Upper lobe of right lung (tissue), 1 donor: Measurements from ENCODE around the gene IQGAP2. TPM values are rescaled to one million over a fixed set of nuclear protein-coding genes. Genes with fewer than 3 reads are reported as not detected.

Experiments
- ATAC-seq: fragments of 200-7000 bp; cut with Tn5 transposase; one replicate; pipeline ENCODE4 v1.9.1; 2020; ENCODE audit warnings: mild to moderate bottlenecking, moderate library complexity
- DNase-seq: peaks from one replicate; pipeline ENCODE4 v3.0.0-alpha.2; 2020
- H3K27ac ChIP-seq: fragments of 200-600 bp; one replicate; pipeline ENCODE4 v1.8.0; 2022
- H3K27me3 ChIP-seq: fragments of 200-600 bp; one replicate; pipeline ENCODE4 v1.8.0; 2022; ENCODE audit warnings: mild to moderate bottlenecking
- H3K36me3 ChIP-seq: fragments of 200-600 bp; one replicate; pipeline ENCODE4 v1.8.0; 2022
- H3K4me1 ChIP-seq: fragments of 200-600 bp; one replicate; pipeline ENCODE4 v1.8.0; 2022
- H3K4me3 ChIP-seq: fragments of 200-600 bp; one replicate; pipeline ENCODE4 v1.8.0; 2022; ENCODE audit warnings: mild to moderate bottlenecking
- H3K9me3 ChIP-seq: fragments of 200-600 bp; one replicate; pipeline ENCODE4 v1.8.0; 2022
- CTCF ChIP-seq: fragments of 200-600 bp; IDR thresholded peaks from one replicate; pipeline ENCODE4 v1.8.0; 2022; ENCODE audit warnings: antibody characterized with exemption
- intact Hi-C: fragments of 100-400 bp; cut with DNase I; formaldehyde crosslinking; loops from one replicate; pipeline ENCODE4 v1.11.0; 2022
- total RNA-seq: library from RNA; stranded (reverse); fragmentation: NEBNext Ultra II Directional; extraction: Animal tissue kit (Norgen Biotek cat#: 25700); gene quantifications from one replicate; pipeline ENCODE4 v1.2.1, GENCODE V29; 2021
- donor health status: DM: no; HTN: yes; CAD: no; lungs with severe emphysema.

The IQGAP2 gene
- total RNA-seq, 1 donor from 2014 or later, result 31.0 TPM

DNA sequence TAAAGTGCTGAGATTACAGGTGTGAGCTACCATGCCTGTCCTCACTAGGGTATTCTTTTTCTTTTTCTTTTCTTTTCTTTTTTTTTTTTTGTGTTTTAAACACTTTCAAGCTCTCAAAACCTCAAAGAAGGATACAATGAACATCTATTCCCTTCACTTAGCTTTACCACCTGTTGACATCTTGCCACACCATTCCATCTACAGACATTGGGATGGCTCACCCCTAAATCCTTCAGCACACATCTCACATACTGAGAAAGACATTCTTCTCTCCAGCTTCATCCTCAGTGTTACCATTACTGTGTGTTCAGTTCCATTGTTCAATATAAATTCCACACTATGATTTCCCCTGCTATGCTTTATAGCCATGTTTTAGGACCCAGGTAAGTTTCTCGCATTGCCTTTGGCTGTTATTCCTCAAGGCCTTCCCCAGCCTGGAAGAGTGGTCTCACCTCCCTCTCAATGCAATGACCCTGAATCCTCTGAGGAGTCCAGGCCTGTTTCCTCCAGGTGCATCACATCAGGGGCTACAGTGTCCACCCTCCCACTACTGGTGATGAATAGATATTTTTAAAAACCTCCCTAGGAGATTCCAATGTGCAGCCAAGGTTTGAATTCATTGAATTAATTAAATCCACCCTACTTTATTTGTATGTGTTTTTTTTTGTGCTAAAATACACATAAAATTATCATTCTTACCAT is 16.7 kb downstream of the IQGAP2 start:
- Histone ChIP-seq H3K4me1 (peaks cover 4% of the 10 kb centered on the region), H3K27ac (no peak overlapping the region), H3K27me3 (no peaks in the 10 kb centered on the region), H3K36me3 (no peaks in the 10 kb centered on the region), H3K4me3 (no peak overlapping the region), H3K9me3 (no peaks in the 10 kb centered on the region)
- TF ChIP-seq CTCF, result no peak
- DNase-seq, result no peak
- ATAC-seq, result no peak
- intact Hi-C loops, result no loop called here

GRCh38 chr5:76422227-76422626 is 19.1 kb downstream of the IQGAP2 start:
- no peaks in the 10 kb centered on the region for H3K36me3 ChIP-seq
- no peaks in the 10 kb centered on the region for H3K9me3 ChIP-seq
- intact Hi-C loops, result no loop called here
- no peak for TF ChIP-seq CTCF
- H3K27me3 ChIP-seq, result no peaks in the 10 kb centered on the region
- ATAC-seq (no peak), DNase-seq (no peak)
- peaks cover 5% of the 10 kb centered on the region for H3K4me1 ChIP-seq
- H3K27ac ChIP-seq, result no peak overlapping the region
- H3K4me3 ChIP-seq, result no peak overlapping the region

- H3K9me3 ChIP-seq, result no peaks in the 10 kb centered on the region
- H3K4me1 ChIP-seq, result peaks cover 5% of the 10 kb centered on the region
- no peak overlapping the region for H3K4me3 ChIP-seq
- intact Hi-C loops, result no loop called here
- no peak overlapping the region for H3K27ac ChIP-seq
- no peaks in the 10 kb centered on the region for H3K27me3 ChIP-seq
- DNase-seq (no peak), ATAC-seq (no peak)
- no peak for TF ChIP-seq CTCF
- no peaks in the 10 kb centered on the region for H3K36me3 ChIP-seq
Observed at GRCh38 chr5:76422742-76423141, 19.7 kb downstream of the IQGAP2 start.

DNA sequence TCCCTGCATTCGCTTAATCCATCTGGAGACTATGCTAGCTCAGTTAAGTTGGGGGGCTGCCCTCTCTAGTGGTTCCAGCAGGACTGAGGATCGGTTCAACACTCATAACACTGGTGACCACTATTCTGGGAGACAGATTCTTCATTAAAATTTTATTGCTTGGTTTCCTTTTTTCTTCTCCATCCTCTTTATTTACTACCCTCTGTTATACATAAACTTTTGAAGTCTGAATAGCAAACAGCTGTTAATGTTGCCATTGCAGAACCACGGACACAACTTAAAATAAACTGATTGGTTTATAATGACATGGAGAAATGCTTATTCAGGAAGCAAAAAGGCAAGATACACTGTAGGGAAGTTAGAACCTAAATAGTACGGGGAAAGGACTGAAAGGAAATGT is 22.1 kb downstream of the IQGAP2 start:
- DNase-seq (no peak), ATAC-seq (no peak)
- peaks cover 5% of the 10 kb centered on the region for H3K4me1 ChIP-seq
- H3K27me3 ChIP-seq, result no peaks in the 10 kb centered on the region
- no peak for TF ChIP-seq CTCF
- no peak overlapping the region for H3K27ac ChIP-seq
- no peaks in the 10 kb centered on the region for H3K36me3 ChIP-seq
- intact Hi-C loops, result no loop called here
- H3K4me3 ChIP-seq, result no peak overlapping the region
- no peaks in the 10 kb centered on the region for H3K9me3 ChIP-seq

DNA sequence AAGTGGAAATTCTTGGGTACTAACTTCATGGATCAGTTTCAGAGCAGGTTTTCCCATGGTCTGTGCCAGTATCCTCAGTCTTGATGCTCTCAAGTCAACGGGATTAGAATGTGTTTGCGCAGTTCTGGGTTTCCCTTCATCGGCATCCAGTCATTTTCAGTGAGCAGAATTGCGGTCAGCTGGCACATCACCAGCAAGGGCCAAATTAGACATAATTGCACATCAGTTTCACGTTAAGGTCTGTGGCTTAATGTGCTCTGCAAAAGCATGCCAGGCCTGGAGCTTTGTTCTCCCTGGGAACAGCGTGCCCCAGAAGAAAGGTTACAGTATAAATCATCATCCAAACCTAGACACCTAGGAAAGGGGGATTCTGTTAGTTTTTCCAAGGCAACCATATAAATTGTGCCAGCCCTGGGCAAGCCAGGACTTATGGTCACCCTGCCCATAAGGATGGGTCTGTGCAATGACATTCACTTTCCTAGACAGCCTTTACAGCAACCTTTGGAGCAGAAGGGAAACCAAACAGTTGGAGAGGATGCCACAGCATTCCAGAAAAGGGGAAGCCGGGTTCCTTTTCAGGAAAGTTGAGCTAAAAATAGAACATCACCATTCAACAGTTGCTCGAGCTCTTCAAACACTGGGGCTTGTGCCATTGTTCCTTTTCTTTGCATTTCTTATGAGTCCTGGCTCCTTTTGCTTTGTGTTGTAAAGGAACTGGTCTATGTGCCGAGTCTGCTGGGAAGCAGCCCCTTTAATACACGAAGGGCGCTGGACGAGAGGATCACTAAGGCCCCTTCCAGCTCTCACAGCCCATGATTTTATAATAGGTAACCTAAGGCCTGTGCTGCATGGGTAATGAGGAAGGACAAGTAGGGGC is 23.1 kb downstream of the IQGAP2 start:
- no peaks in the 10 kb centered on the region for H3K36me3 ChIP-seq
- intact Hi-C loops, result no loop called here
- peaks cover 5% of the 10 kb centered on the region for H3K4me1 ChIP-seq
- TF ChIP-seq CTCF, result no peak
- H3K9me3 ChIP-seq, result no peaks in the 10 kb centered on the region
- no peak for ATAC-seq
- no peak overlapping the region for H3K27ac ChIP-seq
- no peak for DNase-seq
- no peaks in the 10 kb centered on the region for H3K27me3 ChIP-seq
- H3K4me3 ChIP-seq, result no peak overlapping the region
